IMR-90 (cell line): ENCODE data around the gene HEXD.

ENCODE experiments used
- CEBPB ChIP-seq: IDR thresholded peaks from 2 replicates; pipeline ENCODE4 v1.6.1; 2012; ENCODE audit warnings: low read depth, low read length, improper control_type of control experiment
- CHD1 ChIP-seq: IDR thresholded peaks from 2 replicates; pipeline ENCODE4 v1.6.1; 2012; ENCODE audit warnings: low read depth, low read length, improper control_type of control experiment
- CTCF ChIP-seq: conservative IDR thresholded peaks from 2 replicates; pipeline ENCODE4 v1.5.1; 2012; ENCODE audit warnings: mild to moderate bottlenecking, low read depth, low read length, improper control_type of control experiment
- POLR2A ChIP-seq: IDR thresholded peaks from 2 replicates; pipeline ENCODE4 v1.6.1; 2012; ENCODE audit warnings: mild to moderate bottlenecking, low read depth, low read length
- RCOR1 ChIP-seq: IDR thresholded peaks from 2 replicates; pipeline ENCODE4 v1.6.1; 2012; ENCODE audit warnings: mild to moderate bottlenecking, low read length, improper control_type of control experiment; ENCODE audit not compliant: insufficient replicate concordance
- RFX5 ChIP-seq: IDR thresholded peaks from 2 replicates; pipeline ENCODE4 v1.8.0; 2012; ENCODE audit warnings: low read depth, mild to moderate bottlenecking, low read length, moderate library complexity
- USF2 ChIP-seq: fragments of 150-350 bp; IDR thresholded peaks from 2 replicates; pipeline ENCODE4 v1.6.1; 2017; ENCODE audit warnings: mild to moderate bottlenecking, antibody characterized with exemption, low read length, low read depth

- TF ChIP-seq CTCF (no peak), USF2 (no peak), POLR2A (no peak), RFX5 (no peak), CHD1 (no peak), RCOR1 (no peak), CEBPB (no peak)
Observed at GRCh38 chr17:82374626-82375331, 43.4 kb upstream of the HEXD start.
